IPS DF 6.9 (cell line): ENCODE data around the gene DDX42.
"Not testable (repeated sequence)": the region's sequence is repeated elsewhere in the genome, so short reads cannot be mapped to it uniquely, and the experiment has no call there.

Source experiments
- DNase-seq: peaks from one replicate; pipeline ENCODE4 v3.0.0-alpha.2; 2013; ENCODE audit warnings: low read depth, low spot score
- H3K27ac ChIP-seq: one replicate; pipeline ENCODE4 v1.5.1; 2013; ENCODE audit warnings: low read length, control low read depth
- H3K27me3 ChIP-seq: 2 replicates; pipeline ENCODE4 v1.6.1; 2013; ENCODE audit warnings: mild to moderate bottlenecking, low read length; ENCODE audit not compliant: control insufficient read depth, insufficient read depth
- H3K36me3 ChIP-seq: 2 replicates; pipeline ENCODE4 v1.6.1; 2013; ENCODE audit warnings: low read length; ENCODE audit not compliant: control insufficient read depth, insufficient read depth
- H3K4me1 ChIP-seq: 2 replicates; pipeline ENCODE4 v1.6.1; 2013; ENCODE audit warnings: low read length; ENCODE audit not compliant: control insufficient read depth, insufficient read depth
- H3K4me3 ChIP-seq: 2 replicates; pipeline ENCODE4 v1.5.1; 2013; ENCODE audit warnings: mild to moderate bottlenecking, low read length
- H3K9me3 ChIP-seq: 2 replicates; pipeline ENCODE4 v1.6.1; 2013; ENCODE audit warnings: low read length, inconsistent platforms; ENCODE audit not compliant: control insufficient read depth, insufficient read depth
- WGBS: extraction: QIAGEN DNeasy Blood & Tissue Kit; methylation state at CpG from one replicate; pipeline ENCODE4 v1.1.7; 2013; ENCODE audit warnings: mixed read lengths, missing lambda C conversion rate; ENCODE audit not compliant: insufficient read length, insufficient coverage; 5-methylcytosine and 5-hydroxymethylcytosine counted together

Gene DDX42

GRCh38 chr17:63780507-63780906, 6.5 kb downstream of the DDX42 start:
- H3K4me3 ChIP-seq = no peak overlapping the region
- no peak overlapping the region for H3K27ac ChIP-seq
- H3K36me3 ChIP-seq = peaks cover 7% of the 10 kb centered on the region; the same call in 1 of the 2 replicates
- DNase-seq = no peak
- H3K4me1 ChIP-seq = no peaks in the 10 kb centered on the region
- no peaks in the 10 kb centered on the region for H3K27me3 ChIP-seq
- H3K9me3 ChIP-seq = no peaks in the 10 kb centered on the region
- no CpG with 5 or more reads among the region's 1 CpG for WGBS

GRCh38 chr17:63780928-63781327, 7.0 kb downstream of the DDX42 start:
- H3K36me3 ChIP-seq = peaks cover 7% of the 10 kb centered on the region; the same call in 1 of the 2 replicates
- no CpG with 5 or more reads among the region's 4 CpGs for whole genome bisulfite sequencing
- no peak for DNase-seq

GRCh38 chr17:63783522-63783921, 9.6 kb downstream of the DDX42 start:
- DNase-seq = no peak
- H3K4me1 ChIP-seq = no peaks in the 10 kb centered on the region
- H3K36me3 ChIP-seq = peaks cover 7% of the 10 kb centered on the region; the same call in 1 of the 2 replicates
- H3K27me3 ChIP-seq = no peaks in the 10 kb centered on the region
- H3K27ac ChIP-seq = no peak overlapping the region
- H3K9me3 ChIP-seq = no peaks in the 10 kb centered on the region
- no CpG with 5 or more reads among the region's 6 CpGs for WGBS
- no peak overlapping the region for H3K4me3 ChIP-seq

More at GRCh38 chr17:63780928-63781327, 7.0 kb downstream of the DDX42 start:
- H3K27ac ChIP-seq = no peak overlapping the region
- H3K9me3 ChIP-seq = no peaks in the 10 kb centered on the region
- no peaks in the 10 kb centered on the region for H3K4me1 ChIP-seq
- no peaks in the 10 kb centered on the region for H3K27me3 ChIP-seq
- no peak overlapping the region for H3K4me3 ChIP-seq

GRCh38 chr17:63785556-63785955, 11.6 kb downstream of the DDX42 start:
- no peak overlapping the region for H3K27ac ChIP-seq
- no CpG with 5 or more reads among the region's 1 CpG for WGBS
- no peaks in the 10 kb centered on the region for H3K27me3 ChIP-seq
- H3K4me1 ChIP-seq = no peaks in the 10 kb centered on the region
- H3K9me3 ChIP-seq = no peaks in the 10 kb centered on the region
- peaks cover 13% of the 10 kb centered on the region; the same call in 1 of the 2 replicates for H3K36me3 ChIP-seq
- DNase-seq = no peak
- H3K4me3 ChIP-seq = no peak overlapping the region

DNA sequence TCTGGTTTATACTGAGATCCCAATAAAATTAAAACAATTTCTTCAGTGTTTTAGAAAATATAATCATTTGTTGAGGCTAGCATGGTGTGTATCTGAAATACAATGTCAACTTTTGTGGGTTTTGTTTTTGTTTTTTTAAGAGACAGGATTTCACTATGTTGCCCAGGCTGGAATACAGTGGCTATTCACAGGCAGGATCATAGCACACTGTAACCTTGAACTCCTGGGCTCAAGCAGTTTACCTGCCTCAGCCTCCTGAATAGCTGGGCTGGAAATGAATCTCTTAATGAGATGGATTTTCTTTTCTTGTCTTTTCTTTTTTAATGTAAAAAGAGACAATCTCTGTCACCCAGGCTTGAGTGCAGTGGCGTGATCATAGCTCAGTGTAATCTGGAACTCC, 12.1 kb downstream of the DDX42 start:
- no CpG with 5 or more reads among the region's 1 CpG for WGBS
- Histone ChIP-seq H3K36me3 (peaks cover 16% of the 10 kb centered on the region; the same call in 1 of the 2 replicates), H3K27ac (no peak overlapping the region), H3K27me3 (no peaks in the 10 kb centered on the region), H3K9me3 (no peaks in the 10 kb centered on the region), H3K4me1 (no peaks in the 10 kb centered on the region), H3K4me3 (no peak overlapping the region)
- DNase-seq = no peak

DNA sequence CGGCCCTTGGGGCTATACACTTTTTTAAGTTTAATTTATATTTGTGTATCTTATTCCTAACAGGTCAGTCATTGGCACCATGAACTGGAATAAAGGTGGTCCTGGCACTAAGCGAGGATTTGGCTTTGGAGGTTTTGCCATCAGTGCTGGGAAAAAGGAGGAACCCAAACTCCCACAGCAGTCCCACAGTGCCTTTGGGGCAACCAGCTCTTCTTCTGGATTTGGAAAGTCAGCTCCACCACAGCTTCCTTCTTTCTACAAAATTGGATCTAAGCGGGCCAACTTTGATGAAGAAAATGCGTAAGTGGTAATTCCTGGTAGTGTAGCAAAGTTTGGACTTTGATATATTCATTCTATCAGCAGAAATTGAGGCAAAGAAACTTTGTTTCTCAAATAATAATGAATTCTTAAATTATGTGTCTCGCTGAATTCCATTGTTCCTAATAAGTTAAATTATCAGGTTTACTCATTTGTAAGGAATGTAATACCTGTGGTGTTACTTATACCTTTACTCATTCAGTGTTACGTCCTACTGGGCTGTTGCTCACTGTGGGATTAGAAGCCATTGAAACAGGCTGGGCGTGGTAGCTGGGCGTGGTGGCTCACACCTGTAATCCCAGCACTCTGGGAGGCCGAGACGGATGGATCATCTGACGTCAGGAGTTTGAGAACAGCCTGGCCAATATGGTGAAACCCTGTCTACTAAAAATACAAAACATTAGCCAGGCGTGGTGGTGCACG, 13.2 kb downstream of the DDX42 start:
- Histone ChIP-seq H3K27ac (no peak overlapping the region), H3K4me1 (no peaks in the 10 kb centered on the region), H3K4me3 (no peak overlapping the region), H3K9me3 (no peaks in the 10 kb centered on the region), H3K36me3 (peaks cover 16% of the 10 kb centered on the region; the same call in 1 of the 2 replicates), H3K27me3 (no peaks in the 10 kb centered on the region)
- no CpG with 5 or more reads among the region's 13 CpGs for WGBS
- DNase-seq = no peak

- Histone ChIP-seq H3K36me3 (peaks cover 18% of the 10 kb centered on the region; the same call in 1 of the 2 replicates), H3K9me3 (no peaks in the 10 kb centered on the region), H3K4me3 (no peak overlapping the region), H3K27ac (no peak overlapping the region), H3K27me3 (no peaks in the 10 kb centered on the region), H3K4me1 (no peaks in the 10 kb centered on the region)
- WGBS = no CpG with 5 or more reads among the region's 6 CpGs
- DNase-seq = no peak
Observed at GRCh38 chr17:63790057-63790456, 16.1 kb downstream of the DDX42 start.

- H3K4me1 ChIP-seq = no peaks in the 10 kb centered on the region
- H3K4me3 ChIP-seq = no peak overlapping the region
- H3K36me3 ChIP-seq = peaks cover 17% of the 10 kb centered on the region; the same call in 1 of the 2 replicates
- no peaks in the 10 kb centered on the region for H3K9me3 ChIP-seq
- no CpG with 5 or more reads among the region's 3 CpGs for WGBS
- DNase-seq = no peak
- H3K27me3 ChIP-seq = no peaks in the 10 kb centered on the region
- no peak overlapping the region for H3K27ac ChIP-seq
Observed at GRCh38 chr17:63792055-63792729, 18.2 kb downstream of the DDX42 start.

DNA sequence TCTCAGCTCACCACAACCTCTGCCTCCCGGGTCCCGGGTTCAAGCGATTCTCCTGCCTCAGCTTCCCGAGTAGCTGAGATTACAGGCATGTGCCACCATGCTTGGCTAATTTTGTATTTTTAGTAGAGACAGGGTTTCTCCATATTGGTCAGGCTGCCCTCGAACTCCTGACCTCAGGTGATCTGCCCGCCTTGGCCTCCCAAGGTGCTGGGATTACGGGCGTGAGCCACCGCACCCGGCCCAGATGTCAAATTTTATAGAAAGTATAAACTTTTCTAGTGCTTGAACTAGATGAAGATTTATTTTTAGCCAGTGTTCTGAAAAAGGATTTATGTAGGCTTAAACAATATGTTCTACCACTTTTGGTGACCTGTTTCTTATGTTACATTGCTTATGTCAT, 22.4 kb downstream of the DDX42 start:
- not testable (repeated sequence) for H3K9me3 ChIP-seq, H3K27me3 ChIP-seq, H3K27ac ChIP-seq, H3K4me3 ChIP-seq, DNase-seq, H3K4me1 ChIP-seq
- no CpG with 5 or more reads among the region's 10 CpGs for WGBS
- peaks cover 28% of the 10 kb centered on the region; the same call in 1 of the 2 replicates for H3K36me3 ChIP-seq

DNA sequence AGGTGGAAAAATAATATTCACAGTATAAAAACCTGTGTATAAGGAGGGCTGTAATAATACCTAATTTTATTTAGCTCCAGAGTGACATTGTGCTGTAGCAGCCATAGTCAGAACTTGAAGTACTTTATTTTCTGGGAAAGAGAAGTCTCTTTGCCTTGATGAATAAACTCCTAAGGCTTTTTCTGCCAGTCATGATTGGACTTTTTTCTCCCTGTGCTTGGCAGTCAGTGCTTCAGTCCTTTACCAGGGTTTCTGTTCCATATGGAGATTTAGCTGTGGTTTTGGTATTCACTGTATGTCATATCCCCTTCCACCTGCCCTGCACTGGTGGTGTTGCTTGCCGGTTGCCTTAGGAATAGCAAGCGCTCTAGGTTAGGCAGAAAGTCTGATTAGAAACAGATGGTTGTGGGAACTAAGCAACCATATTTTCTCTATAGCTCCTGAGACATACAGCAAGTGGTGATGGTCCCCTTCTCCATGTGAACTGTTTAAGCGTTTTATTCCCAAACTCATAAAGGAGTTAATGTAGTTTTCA, 24.7 kb downstream of the DDX42 start:
- Histone ChIP-seq H3K4me3 (no peak overlapping the region), H3K4me1 (no peaks in the 10 kb centered on the region), H3K27ac (no peak overlapping the region), H3K27me3 (no peaks in the 10 kb centered on the region), H3K9me3 (no peaks in the 10 kb centered on the region), H3K36me3 (peaks cover 31% of the 10 kb centered on the region; the same call in 1 of the 2 replicates)
- no peak for DNase-seq
- WGBS = no CpG with 5 or more reads among the region's 3 CpGs
